Left renal cortex interstitium (tissue), 4 donors: ENCODE results near the gene MYO5A. TPM values are rescaled to one million over a fixed set of nuclear protein-coding genes. Genes with fewer than 3 reads are reported as not detected.

Experiments
- DNase-seq, 4 donors: peaks; one replicate each; pipeline ENCODE4 v3.0.0-alpha.2; 2013; ENCODE audit warnings: low read depth in 4 of 4, low spot score in 2 of 4, missing footprints in 1 of 4
- polyA plus RNA-seq, 4 donors: library from polyadenylated mRNA; unstranded; fragments of 120-200 nt; gene quantifications; one replicate each; pipeline ENCODE4 v1.2.1, GENCODE V29; 2013; ENCODE audit not compliant: insufficient read length in 4 of 4

Gene MYO5A
- polyA plus RNA-seq, 4 donors: 7.6 to 10.5 (median 8.1) TPM

DNA sequence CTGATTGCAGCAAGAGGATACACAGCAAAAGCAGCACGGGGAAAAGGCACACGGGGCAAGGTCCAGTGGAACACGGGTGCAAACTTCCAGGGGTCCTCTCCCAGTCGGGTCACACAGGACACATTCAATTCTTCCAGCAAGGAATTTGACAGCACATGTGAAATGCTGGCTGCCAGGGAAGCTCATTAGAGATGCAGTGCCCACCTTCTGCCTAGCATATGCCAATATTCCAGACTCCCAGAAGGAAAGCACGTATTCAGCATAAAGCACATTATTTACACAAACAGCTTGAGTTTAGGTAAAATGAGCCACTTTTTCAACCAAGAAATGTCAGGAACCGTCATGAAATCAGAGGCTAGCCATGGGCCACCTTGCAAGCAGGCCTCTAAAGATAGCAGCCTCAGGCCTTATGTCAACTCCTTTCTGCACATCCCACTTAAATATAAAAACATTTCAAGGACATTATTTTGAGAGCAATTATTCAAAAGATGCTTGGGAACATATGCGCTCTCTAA, 252.4 kb downstream of the MYO5A start:
- no peak for DNase-seq

DNA sequence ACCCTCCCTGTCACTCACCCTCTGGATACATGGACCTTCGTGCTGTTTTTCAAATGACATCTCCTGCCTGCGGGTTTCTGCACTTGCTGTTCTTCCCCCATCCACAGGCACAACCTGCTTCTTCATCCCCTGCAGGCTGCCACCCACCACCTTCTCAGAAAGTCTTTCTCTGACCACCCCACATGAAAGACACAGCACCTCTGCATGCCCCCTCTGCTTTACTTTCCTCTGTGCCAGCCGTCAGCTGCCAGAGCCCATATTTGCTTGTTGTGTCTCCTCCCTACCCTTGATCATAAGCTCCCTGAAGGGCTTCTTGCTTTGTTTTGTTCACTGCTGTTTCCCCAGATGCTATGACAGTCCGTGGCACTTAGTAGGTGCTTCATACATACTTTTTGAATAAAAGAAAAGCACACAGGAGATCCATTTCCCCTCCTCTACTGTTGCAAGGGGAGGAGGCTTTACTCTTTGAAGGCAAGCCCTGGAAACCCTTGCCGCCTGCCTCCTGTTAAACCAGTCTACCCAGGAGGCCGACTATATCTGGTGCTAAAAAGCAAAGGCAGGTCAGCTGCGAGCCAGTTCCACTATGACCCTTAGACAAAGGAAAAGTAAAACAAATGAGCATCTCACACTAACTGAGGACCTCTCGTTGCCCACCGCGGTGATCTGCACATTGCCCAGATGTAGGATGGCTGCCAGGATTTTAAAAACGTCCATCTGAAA, 265.0 kb downstream of the MYO5A start:
- no peak for DNase-seq

DNA sequence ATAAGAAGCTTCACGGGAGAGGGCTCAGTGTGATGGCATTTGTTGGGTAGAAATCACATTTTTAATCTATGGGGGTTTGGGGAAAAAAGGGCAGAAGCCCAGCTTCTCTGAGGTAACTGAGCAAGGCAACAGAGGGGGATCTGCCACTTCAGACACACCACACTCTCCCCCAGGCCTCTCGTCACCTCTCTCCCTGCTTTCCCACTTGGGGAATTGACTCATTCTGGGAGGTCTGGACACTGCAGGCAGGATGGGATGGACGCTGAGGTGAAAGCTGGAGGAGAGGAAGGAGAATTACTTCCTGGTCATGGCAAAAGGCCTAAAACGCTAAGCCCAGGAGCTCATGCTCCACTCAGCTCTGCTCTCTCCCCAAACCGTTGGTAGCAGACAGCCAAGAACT, 266.3 kb downstream of the MYO5A start:
- DNase-seq: no peak

DNA sequence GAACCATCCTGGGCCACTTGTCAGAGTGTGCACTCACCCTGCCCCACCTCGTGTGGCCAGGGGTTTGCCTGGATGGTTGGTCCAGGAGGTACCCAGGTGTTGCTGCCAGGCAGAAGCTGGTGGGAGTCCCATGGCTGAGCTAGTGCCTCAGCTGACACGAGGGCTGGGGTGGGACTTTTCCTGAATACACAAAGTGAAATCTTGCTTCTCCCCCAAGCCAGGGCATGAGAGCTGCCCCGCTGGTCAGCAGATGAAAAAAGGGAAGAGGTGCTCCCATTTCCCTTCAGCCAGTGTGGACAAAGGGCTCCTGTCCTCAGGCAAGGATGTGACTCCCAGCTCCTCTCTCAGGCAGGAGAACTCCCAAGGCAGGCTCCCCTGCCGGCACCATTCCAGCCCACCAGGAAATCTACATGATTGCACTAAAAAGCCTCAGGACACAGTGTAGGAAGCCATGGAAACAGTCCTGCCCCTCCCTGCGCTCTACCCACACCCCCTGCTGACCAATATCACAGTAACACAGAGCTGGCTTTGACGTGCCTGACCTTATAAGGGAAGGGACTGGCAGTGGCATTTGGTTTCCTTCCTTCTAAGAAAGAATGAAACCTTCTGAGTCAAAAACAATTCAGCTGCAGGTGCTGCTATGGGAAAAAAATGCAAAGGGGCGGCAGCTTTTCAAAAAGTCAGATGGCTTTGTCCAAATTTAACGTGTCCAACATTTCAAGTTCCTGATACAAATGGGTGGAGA, 267.0 kb downstream of the MYO5A start:
- peak in 2 of 4 donors; percentile 24 to 55 for DNase-seq

DNA sequence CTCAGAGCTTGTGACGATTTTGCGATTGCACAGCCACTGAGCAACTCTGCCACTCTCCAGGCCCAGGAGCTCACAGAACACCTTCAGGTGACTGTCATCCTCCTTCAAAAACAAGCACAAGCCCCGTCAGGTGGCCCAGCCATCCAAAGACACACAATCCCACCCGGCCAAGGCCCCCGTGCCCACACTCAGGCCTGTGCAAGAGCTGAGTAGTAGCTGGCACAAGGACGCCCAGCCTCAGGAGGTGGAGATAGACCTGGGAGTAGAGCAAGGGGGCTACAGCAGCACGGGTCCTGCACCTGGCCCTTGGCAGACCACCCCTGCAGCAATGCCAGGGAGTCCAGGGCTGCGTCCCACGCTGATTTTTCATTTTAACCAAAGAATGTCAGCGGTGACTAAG, 267.7 kb downstream of the MYO5A start:
- no peak for DNase-seq

DNA sequence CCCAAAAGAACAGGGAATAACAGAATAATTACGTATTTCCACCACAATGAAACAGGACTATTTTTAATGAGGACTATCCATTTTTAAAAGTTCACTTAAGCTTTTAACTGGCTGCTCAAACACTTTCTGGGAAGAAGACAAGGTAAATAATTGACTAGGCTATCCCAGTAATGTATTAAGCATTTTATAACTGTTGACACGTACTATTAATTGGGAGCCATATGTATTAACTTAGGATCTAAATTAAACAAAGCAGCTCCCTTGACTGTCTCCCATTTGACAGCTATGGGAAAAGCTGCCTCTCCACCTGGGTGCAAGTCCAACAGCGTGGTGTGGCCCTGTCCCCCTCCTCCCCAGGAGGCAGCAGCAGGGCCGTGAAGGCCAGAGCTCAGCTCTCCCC, 269.2 kb downstream of the MYO5A start:
- no peak for DNase-seq

DNA sequence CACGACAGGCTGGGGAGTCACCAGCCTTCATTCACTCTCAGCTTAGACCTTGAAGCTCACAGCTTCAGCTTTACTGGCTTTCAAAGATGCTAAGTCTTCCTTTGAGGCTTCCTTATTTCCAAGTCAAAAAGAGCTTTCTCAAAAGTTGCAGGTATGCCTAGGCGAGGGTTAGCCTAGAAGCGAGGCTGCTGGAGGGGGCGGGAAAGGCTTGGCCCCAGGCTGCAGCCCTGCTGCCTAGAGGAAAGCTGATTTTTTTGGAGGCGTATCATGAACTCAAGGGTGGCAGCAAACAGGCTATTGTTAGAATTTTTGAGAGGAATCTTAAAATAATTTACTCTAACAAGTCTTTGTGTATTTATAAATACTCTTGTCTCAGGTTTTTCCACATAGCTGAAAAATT, 270.2 kb downstream of the MYO5A start:
- DNase-seq: no peak

DNA sequence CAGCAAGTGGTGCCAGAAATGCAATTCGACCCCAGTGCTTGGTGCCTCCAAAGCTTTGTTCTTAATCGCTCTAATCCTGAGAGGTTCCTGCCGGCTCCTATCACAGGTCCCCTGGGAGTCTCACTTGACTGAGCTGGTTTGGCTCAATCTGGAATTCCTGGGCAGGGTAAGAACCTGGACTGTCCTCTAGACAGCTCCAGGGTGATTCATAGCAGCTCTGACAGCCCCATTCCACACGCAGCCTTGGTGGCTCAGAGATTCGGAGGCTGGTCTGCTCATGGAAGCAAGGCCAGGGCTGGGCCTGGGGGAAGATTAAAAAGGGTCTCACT, 271.0 kb downstream of the MYO5A start:
- DNase-seq: no peak

Other genes starting within 250 kb of the MYO5A start
- gene MYO5C, start 233.1 kb downstream of the MYO5A start, polyA plus RNA-seq: 10 to 100 TPM; 16.2 to 30.6 (median 22.7) TPM
- 100 to 1,000 TPM; 119 to 143 (median 133) TPM for gene ARPP19, start 40.1 kb upstream of the MYO5A start, polyA plus RNA-seq
- 10 to 100 TPM; 31.2 to 64.8 (median 45.0) TPM for gene ATOSA, start 150.5 kb upstream of the MYO5A start, polyA plus RNA-seq